Type B pancreatic cell (in vitro differentiated cells): Measurements from ENCODE around the gene PDE4A. TPM values are rescaled to one million over a fixed set of nuclear protein-coding genes. Genes with fewer than 3 reads are reported as not detected.

ENCODE experiments used
- DNase-seq: peaks from one replicate; pipeline ENCODE4 v3.0.0; 2021; ENCODE audit warnings: mixed read lengths; ENCODE audit not compliant: unreplicated experiment; ENCODE audit errors: extremely low spot score
- H3K27ac Mint-ChIP-seq: 2 replicates; pipeline ENCODE4 v1.8.0; 2021; ENCODE audit warnings: mild to moderate bottlenecking, mixed read lengths
- H3K27me3 Mint-ChIP-seq: 2 replicates; pipeline ENCODE4 v1.8.0; 2021; ENCODE audit warnings: mixed read lengths
- H3K36me3 Mint-ChIP-seq: 2 replicates; pipeline ENCODE4 v1.8.0; 2021; ENCODE audit warnings: mixed read lengths
- H3K4me1 Mint-ChIP-seq: one replicate; pipeline ENCODE4 v1.8.0; 2021; ENCODE audit warnings: mixed read lengths; ENCODE audit not compliant: unreplicated experiment
- H3K4me3 Mint-ChIP-seq: 2 replicates; pipeline ENCODE4 v1.8.0; 2021; ENCODE audit warnings: mild to moderate bottlenecking, mixed read lengths
- H3K9me3 Mint-ChIP-seq: 2 replicates; pipeline ENCODE4 v1.8.0; 2021; ENCODE audit warnings: mixed read lengths
- total RNA-seq: library from RNA; stranded (reverse); gene quantifications from 2 replicates; pipeline ENCODE4 v1.2.1, GENCODE V29; 2021; ENCODE audit warnings: low replicate concordance
- TF ChIP-seq, protein P1 (sequence below): fragments of 200-600 bp; sonication (generic); conservative IDR thresholded peaks from 2 replicates; pipeline ENCODE4 v1.5.0; 2021; ENCODE audit warnings: antibody characterized with exemption, mild to moderate bottlenecking

PDE4A gene
- total RNA-seq, 1 donor from 2014 or later, result 1.6 TPM

DNA sequence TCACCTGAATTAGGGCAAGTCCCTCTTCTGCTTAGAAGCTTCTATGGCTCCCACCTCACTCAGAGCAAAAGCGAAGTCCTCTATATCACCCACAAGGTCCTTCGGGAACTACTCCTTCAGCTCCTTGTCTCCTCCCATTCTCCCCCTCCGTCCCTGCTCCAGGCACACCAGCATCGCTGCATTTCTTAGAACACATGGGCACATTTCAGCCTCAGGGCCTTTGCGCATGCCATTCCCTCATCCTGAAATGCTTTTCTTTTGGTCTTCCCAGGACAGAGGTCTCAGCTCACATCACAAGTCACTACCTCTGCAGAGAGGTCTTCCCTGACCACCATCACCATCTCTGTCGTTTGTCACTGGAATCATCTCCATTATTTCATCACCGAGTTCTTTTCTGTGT is 92.9 kb downstream of the PDE4A start:
- peaks cover 37% of the 10 kb centered on the region for H3K27me3 Mint-ChIP-seq
- H3K9me3 Mint-ChIP-seq, result no peaks in the 10 kb centered on the region
- DNase-seq, result no peak
- TF ChIP-seq, protein P1, sequence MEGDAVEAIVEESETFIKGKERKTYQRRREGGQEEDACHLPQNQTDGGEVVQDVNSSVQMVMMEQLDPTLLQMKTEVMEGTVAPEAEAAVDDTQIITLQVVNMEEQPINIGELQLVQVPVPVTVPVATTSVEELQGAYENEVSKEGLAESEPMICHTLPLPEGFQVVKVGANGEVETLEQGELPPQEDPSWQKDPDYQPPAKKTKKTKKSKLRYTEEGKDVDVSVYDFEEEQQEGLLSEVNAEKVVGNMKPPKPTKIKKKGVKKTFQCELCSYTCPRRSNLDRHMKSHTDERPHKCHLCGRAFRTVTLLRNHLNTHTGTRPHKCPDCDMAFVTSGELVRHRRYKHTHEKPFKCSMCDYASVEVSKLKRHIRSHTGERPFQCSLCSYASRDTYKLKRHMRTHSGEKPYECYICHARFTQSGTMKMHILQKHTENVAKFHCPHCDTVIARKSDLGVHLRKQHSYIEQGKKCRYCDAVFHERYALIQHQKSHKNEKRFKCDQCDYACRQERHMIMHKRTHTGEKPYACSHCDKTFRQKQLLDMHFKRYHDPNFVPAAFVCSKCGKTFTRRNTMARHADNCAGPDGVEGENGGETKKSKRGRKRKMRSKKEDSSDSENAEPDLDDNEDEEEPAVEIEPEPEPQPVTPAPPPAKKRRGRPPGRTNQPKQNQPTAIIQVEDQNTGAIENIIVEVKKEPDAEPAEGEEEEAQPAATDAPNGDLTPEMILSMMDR, result no peak
- no peaks in the 10 kb centered on the region for H3K36me3 Mint-ChIP-seq
- H3K27ac Mint-ChIP-seq, result no peak overlapping the region
- H3K4me1 Mint-ChIP-seq, result peaks cover 12% of the 10 kb centered on the region
- H3K4me3 Mint-ChIP-seq, result no peak overlapping the region

DNA sequence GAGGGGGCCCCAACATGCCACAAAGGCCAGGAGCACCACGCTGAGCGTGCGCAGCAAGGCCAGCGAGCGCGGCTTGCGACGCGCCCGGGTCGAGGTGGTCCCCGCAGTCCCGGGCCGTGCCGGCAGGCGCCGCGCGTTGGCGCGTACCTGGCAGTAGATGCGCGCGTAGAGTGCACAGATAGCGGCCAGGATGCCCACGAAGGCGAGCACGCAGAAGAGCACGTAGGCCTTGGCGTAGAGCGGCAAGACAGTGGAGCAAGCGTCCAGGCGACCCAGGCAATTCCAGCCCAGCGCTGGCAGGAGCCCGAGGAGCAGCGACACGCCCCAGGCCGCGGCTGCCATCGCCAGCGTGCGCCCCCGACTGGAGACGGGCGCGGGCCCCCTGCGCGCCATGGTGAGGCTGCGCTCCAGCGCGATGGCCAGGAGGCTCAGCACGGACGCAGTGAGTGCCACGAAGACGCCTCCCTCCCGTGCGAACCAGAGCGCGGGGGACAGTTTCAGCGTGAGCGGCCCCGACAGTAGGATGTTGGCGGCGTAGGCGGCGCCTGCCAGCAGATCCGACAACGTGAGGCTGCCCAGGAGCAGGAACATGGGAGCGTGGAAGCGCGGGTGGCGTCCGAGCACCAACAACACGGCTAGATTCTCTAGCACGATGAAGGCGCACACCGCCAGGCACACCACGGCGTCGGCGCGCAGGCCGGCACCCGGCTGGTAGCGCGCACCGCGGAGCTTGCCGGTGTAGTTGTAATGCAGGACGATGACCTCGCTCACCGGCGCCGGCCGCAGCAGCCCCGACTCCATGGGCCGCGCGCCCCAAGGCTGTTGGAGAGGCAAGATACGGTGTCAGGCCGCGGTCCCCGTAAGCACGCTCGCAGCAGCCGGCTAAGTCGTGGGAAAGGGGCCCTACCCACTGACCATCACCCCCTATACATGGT is 94.1 kb downstream of the PDE4A start:
- DNase-seq, result no peak
- TF ChIP-seq, protein P1, result no peak
- H3K4me3 Mint-ChIP-seq, result peak overlapping the region; percentile 14
- H3K9me3 Mint-ChIP-seq, result no peaks in the 10 kb centered on the region
- H3K4me1 Mint-ChIP-seq, result peaks cover 22% of the 10 kb centered on the region
- peaks cover 49% of the 10 kb centered on the region for H3K27me3 Mint-ChIP-seq
- H3K27ac Mint-ChIP-seq, result no peak overlapping the region
- H3K36me3 Mint-ChIP-seq, result no peaks in the 10 kb centered on the region

DNA sequence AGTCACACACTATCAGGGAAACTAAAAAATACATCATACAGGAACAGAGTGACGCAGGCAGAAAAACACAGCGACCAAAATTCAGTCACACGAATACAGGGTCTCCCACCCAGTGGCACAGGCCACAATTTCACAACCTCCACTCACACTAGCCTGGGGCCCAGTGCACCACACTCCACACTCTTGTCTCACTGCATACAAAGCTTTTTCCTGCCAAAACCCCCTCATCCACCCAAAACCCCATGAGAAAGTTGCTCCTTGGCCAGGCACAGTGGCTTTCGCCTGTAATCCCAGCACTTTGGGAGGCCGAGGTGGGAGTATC is 95.7 kb downstream of the PDE4A start:
- Mint-ChIP-seq H3K4me1 (peaks cover 20% of the 10 kb centered on the region), H3K9me3 (no peaks in the 10 kb centered on the region), H3K4me3 (no peak overlapping the region), H3K27ac (no peak overlapping the region), H3K36me3 (no peaks in the 10 kb centered on the region), H3K27me3 (peaks cover 58% of the 10 kb centered on the region)
- TF ChIP-seq, protein P1, result no peak
- DNase-seq, result no peak

DNA sequence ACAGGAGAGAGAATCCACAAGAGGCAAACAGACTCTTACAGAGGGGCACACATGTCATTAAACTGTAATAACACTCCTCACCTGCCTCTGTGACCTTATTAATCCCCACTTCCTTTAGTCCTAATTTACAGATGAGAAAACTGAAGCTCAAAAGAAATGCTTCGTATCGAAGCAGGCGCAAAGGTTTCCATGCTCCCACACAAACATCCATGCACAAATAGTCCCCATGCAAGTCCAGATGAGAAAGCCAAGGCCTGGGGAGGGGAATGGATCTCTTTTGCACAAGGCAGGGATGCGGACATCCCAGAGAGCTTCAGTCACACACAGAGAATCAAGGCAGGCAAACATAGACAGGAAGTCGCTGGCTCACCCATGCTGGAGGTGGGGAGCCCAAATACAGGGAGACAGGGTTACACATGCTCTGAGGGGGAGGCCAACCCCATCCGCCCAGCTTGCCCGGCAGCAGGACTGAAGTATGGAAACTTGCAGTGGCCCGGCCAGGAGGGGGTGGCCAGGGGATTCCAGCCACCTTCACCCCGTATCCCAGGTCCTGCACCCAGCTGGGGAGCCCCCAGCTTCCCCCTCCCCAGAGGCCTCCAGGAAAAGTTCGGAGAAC is 96.4 kb downstream of the PDE4A start:
- H3K27ac Mint-ChIP-seq, result no peak overlapping the region

DNA sequence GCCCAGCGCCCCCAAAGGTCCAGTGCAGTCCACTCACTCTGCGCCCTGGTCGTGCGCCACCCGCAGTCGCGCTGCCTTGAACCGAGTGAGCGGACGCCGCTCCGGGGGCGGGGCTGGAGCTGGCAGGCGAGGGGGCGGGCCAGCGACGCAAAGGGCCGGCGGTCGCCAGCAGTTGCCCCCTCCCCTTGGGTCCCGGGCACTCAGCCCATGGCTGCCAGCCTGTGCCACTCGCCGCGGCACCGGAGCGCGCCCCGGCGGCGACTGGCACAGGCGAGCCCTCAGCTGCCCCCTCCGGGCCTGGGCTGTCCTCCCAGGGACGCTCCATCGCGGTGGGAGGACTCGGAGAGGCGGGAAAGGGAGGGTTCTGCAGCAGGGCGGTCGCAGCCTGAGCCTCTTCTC is 97.0 kb downstream of the PDE4A start, which contains the start of gene S1PR5:
S1PR5 (minus strand) TSS at position 87 of the 399 bp plus-strand sequence. CDS start 2,436 bp downstream, outside the sequence.
- Mint-ChIP-seq H3K9me3 (no peaks in the 10 kb centered on the region), H3K4me3 (peak within 1 kb of the TSS; percentile 84), H3K4me1 (peaks cover 20% of the 10 kb centered on the region), H3K27me3 (peaks cover 61% of the 10 kb centered on the region), H3K27ac (no peak within 1 kb of the TSS), H3K36me3 (no peaks in the 10 kb centered on the region)
- TF ChIP-seq, protein P1, result no peak
- DNase-seq, result no peak

More for the DNA sequence above, 96.4 kb downstream of the PDE4A start:
- DNase-seq, result no peak
- H3K9me3 Mint-ChIP-seq, result no peaks in the 10 kb centered on the region
- H3K27me3 Mint-ChIP-seq, result peaks cover 58% of the 10 kb centered on the region
- H3K36me3 Mint-ChIP-seq, result no peaks in the 10 kb centered on the region
- TF ChIP-seq, protein P1, result no peak
- H3K4me3 Mint-ChIP-seq, result peak overlapping the region; percentile 84
- peaks cover 20% of the 10 kb centered on the region for H3K4me1 Mint-ChIP-seq
